CD4-positive, alpha-beta memory T cell (primary cell): ENCODE results near the gene RTP1. TPM values are rescaled to one million over a fixed set of nuclear protein-coding genes. Genes with fewer than 3 reads are reported as not detected.

Experiments used
- CTCF ChIA-PET: fragments of 350-600 bp; sonication (Branson Sonifier 250); formaldehyde crosslinking; loops from one replicate; lab custom pipeline; 2021; ENCODE audit warnings: inconsistent platforms; ENCODE audit not compliant: partially characterized antibody; lab: Charles Lee
- POLR2A ChIA-PET: fragments of 350-600 bp; sonication (Branson Sonifier 250); formaldehyde crosslinking; loops from one replicate; lab custom pipeline; 2021; ENCODE audit not compliant: partially characterized antibody; lab: Charles Lee
- DNase-seq, 5 donors: peaks; one replicate each; pipeline versions ENCODE4 v3.0.0 to v3.0.0-alpha.2; 2020 to 2022; ENCODE audit warnings: mixed read lengths in 1 of 5
- H3K27ac ChIP-seq: one replicate; pipeline ENCODE4 v1.7.0; 2013; ENCODE audit warnings: low read depth, low read length
- H3K27me3 ChIP-seq: 2 replicates; pipeline ENCODE4 v1.7.0; 2013; ENCODE audit warnings: mild to moderate bottlenecking, low read length, moderate library complexity; ENCODE audit not compliant: insufficient read depth
- H3K36me3 ChIP-seq: 2 replicates; pipeline ENCODE4 v1.7.0; 2013; ENCODE audit warnings: mild to moderate bottlenecking, low read length, moderate library complexity; ENCODE audit not compliant: insufficient read depth
- H3K4me1 ChIP-seq: 2 replicates; pipeline ENCODE4 v1.7.0; 2013; ENCODE audit warnings: mild to moderate bottlenecking, low read length, moderate library complexity; ENCODE audit not compliant: insufficient read depth
- H3K4me3 ChIP-seq, 2 donors: one replicate each; pipeline ENCODE4 v1.7.0; 2013; ENCODE audit warnings: low read length in 2 of 2, mild to moderate bottlenecking in 1 of 2
- H3K9me3 ChIP-seq, 2 donors: one replicate each; pipeline ENCODE4 v1.7.0; 2013; ENCODE audit warnings: low read length in 2 of 2, control low read depth in 1 of 2; ENCODE audit not compliant: control insufficient read depth in 1 of 2
- H3K27ac Mint-ChIP-seq, 7 donors: one replicate each; pipeline ENCODE4 v1.8.0; 2020 to 2021; ENCODE audit warnings: mixed read lengths in 7 of 7, mild to moderate bottlenecking in 6 of 7, inconsistent platforms in 3 of 7, moderate library complexity in 3 of 7
- H3K27me3 Mint-ChIP-seq, 2 donors: one replicate each; pipeline ENCODE4 v1.8.0; 2020 to 2021; ENCODE audit warnings: mixed read lengths in 2 of 2
- H3K36me3 Mint-ChIP-seq, 2 donors: one replicate each; pipeline ENCODE4 v1.8.0; 2020 to 2021; ENCODE audit warnings: mixed read lengths in 2 of 2, inconsistent platforms in 1 of 2, mild to moderate bottlenecking in 1 of 2
- H3K4me1 Mint-ChIP-seq, 4 donors: one replicate each; pipeline ENCODE4 v1.8.0; 2020 to 2021; ENCODE audit warnings: mixed read lengths in 4 of 4, mild to moderate bottlenecking in 1 of 4
- H3K4me3 Mint-ChIP-seq, 8 donors: one replicate each; pipeline ENCODE4 v1.8.0; 2020 to 2021; ENCODE audit warnings: mixed read lengths in 8 of 8, mild to moderate bottlenecking in 7 of 8, moderate library complexity in 6 of 8, inconsistent platforms in 3 of 8
- H3K9me3 Mint-ChIP-seq, 8 donors: one replicate each; pipeline ENCODE4 v1.8.0; 2020 to 2021; ENCODE audit warnings: mixed read lengths in 8 of 8, mild to moderate bottlenecking in 5 of 8, inconsistent platforms in 3 of 8, moderate library complexity in 1 of 8
- intact Hi-C: fragments of 100-400 bp; cut with micrococcal nuclease; formaldehyde crosslinking; loops from one replicate; pipeline ENCODE4 v1.15.1; 2023
- polyA plus RNA-seq, 2 donors: library from polyadenylated mRNA; unstranded; fragments of 300-500 nt; fragmentation: Illumina TruSeq; gene quantifications; one replicate each; pipeline ENCODE4 v1.2.3, GENCODE V29; 2021
- total RNA-seq, 2 experiments: library from RNA; stranded (reverse); gene quantifications; one replicate each; pipeline ENCODE4 v1.2.3, GENCODE V29; 2021

Gene RTP1
- total and polyA plus RNA-seq, 4 experiments from 2014 or later = not detected

- no peaks in the 10 kb centered on the region for H3K36me3 Mint-ChIP-seq
- CTCF ChIA-PET = no interaction called here
Measured at GRCh38 chr3:187213616-187214015, 16.3 kb downstream of the RTP1 start.

GRCh38 chr3:187215460-187215859 is 18.2 kb downstream of the RTP1 start:
- H3K4me1 Mint-ChIP-seq = no peaks in the 10 kb centered on the region
- Histone ChIP-seq H3K4me1 (no peaks in the 10 kb centered on the region), H3K27me3 (no peaks in the 10 kb centered on the region), H3K36me3 (no peaks in the 10 kb centered on the region), H3K27ac (no peak overlapping the region), H3K4me3 (no peak overlapping the region), H3K9me3 (no peaks in the 10 kb centered on the region)
- H3K36me3 Mint-ChIP-seq = no peaks in the 10 kb centered on the region
- POLR2A ChIA-PET = no interaction called here
- intact Hi-C loops = no loop called here
- no peak overlapping the region for H3K4me3 Mint-ChIP-seq
- H3K27ac Mint-ChIP-seq = no peak overlapping the region
- H3K27me3 Mint-ChIP-seq = peaks cover 5 to 6% of the 10 kb centered on the region in 2 donors
- CTCF ChIA-PET = interaction anchor here (0.7 kb wide), 1 partner anchor 8 kb away, joined by 3 read pairs; no protein-coding TSS in a partner anchor
- no peaks in the 10 kb centered on the region for H3K9me3 Mint-ChIP-seq
- no peak for DNase-seq

More at GRCh38 chr3:187213616-187214015, 16.3 kb downstream of the RTP1 start:
- Histone ChIP-seq H3K27me3 (no peaks in the 10 kb centered on the region), H3K36me3 (no peaks in the 10 kb centered on the region), H3K27ac (no peak overlapping the region), H3K9me3 (no peaks in the 10 kb centered on the region), H3K4me1 (no peaks in the 10 kb centered on the region), H3K4me3 (no peak overlapping the region)
- POLR2A ChIA-PET = no interaction called here
- H3K4me3 Mint-ChIP-seq = no peak overlapping the region
- no peaks in the 10 kb centered on the region for H3K4me1 Mint-ChIP-seq
- H3K27ac Mint-ChIP-seq = no peak overlapping the region
- intact Hi-C loops = no loop called here
- H3K9me3 Mint-ChIP-seq = no peaks in the 10 kb centered on the region
- no peak for DNase-seq
- peaks cover 3 to 5% of the 10 kb centered on the region in 2 donors for H3K27me3 Mint-ChIP-seq

- Mint-ChIP-seq H3K36me3 (no peaks in the 10 kb centered on the region), H3K4me3 (no peak overlapping the region), H3K27me3 (peaks cover 5 to 15% of the 10 kb centered on the region in 2 donors), H3K27ac (peak overlapping the region in 1 of 7 donors; percentile 59), H3K4me1 (no peaks in the 10 kb centered on the region), H3K9me3 (no peaks in the 10 kb centered on the region)
- no peaks in the 10 kb centered on the region for H3K9me3 ChIP-seq
- no peak for DNase-seq
- no peak overlapping the region for H3K27ac ChIP-seq
- ChIA-PET CTCF (interaction anchor here (0.9 to 3.1 kb wide), 6 partner anchors 8 to 456 kb away, joined by 3 to 15 read pairs (median 3); no protein-coding TSS in a partner anchor), POLR2A (no interaction called here)
- intact Hi-C loops = no loop called here
- no peak overlapping the region for H3K4me3 ChIP-seq
- no peaks in the 10 kb centered on the region for H3K4me1 ChIP-seq
- H3K36me3 ChIP-seq = no peaks in the 10 kb centered on the region
- no peaks in the 10 kb centered on the region for H3K27me3 ChIP-seq
Measured at GRCh38 chr3:187222801-187223200, 25.5 kb downstream of the RTP1 start.

GRCh38 chr3:187223799-187224198 is 26.5 kb downstream of the RTP1 start:
- peaks cover 3% of the 10 kb centered on the region for H3K27me3 ChIP-seq
- Mint-ChIP-seq H3K27ac (no peak overlapping the region), H3K4me1 (no peaks in the 10 kb centered on the region), H3K27me3 (peaks cover 8 to 13% of the 10 kb centered on the region in 2 donors), H3K36me3 (no peaks in the 10 kb centered on the region), H3K9me3 (no peaks in the 10 kb centered on the region), H3K4me3 (no peak overlapping the region)
- ChIA-PET POLR2A (no interaction called here), CTCF (interaction anchor here (0.7 to 3.1 kb wide), 5 partner anchors 9 to 515 kb away, joined by 3 to 15 read pairs (median 3); no protein-coding TSS in a partner anchor)
- no peak overlapping the region for H3K27ac ChIP-seq
- H3K4me1 ChIP-seq = no peaks in the 10 kb centered on the region
- no peaks in the 10 kb centered on the region for H3K9me3 ChIP-seq
- no peak for DNase-seq
- intact Hi-C loops = no loop called here
- H3K36me3 ChIP-seq = no peaks in the 10 kb centered on the region
- H3K4me3 ChIP-seq = no peak overlapping the region

GRCh38 chr3:187227658-187228258 is 30.5 kb downstream of the RTP1 start:
- CTCF ChIA-PET = no interaction called here
- no peaks in the 10 kb centered on the region for H3K36me3 ChIP-seq
- Mint-ChIP-seq H3K27me3 (peaks cover 10 to 20% of the 10 kb centered on the region in 2 donors), H3K27ac (no peak overlapping the region), H3K4me3 (no peak overlapping the region), H3K36me3 (no peaks in the 10 kb centered on the region), H3K4me1 (no peaks in the 10 kb centered on the region), H3K9me3 (no peaks in the 10 kb centered on the region)
- no peaks in the 10 kb centered on the region for H3K4me1 ChIP-seq
- intact Hi-C loops = no loop called here
- no peaks in the 10 kb centered on the region for H3K9me3 ChIP-seq
- H3K27ac ChIP-seq = no peak overlapping the region
- POLR2A ChIA-PET = no interaction called here
- no peak overlapping the region for H3K4me3 ChIP-seq
- DNase-seq = no peak
- H3K27me3 ChIP-seq = peaks cover 4% of the 10 kb centered on the region

- no peak for DNase-seq
- H3K4me3 Mint-ChIP-seq = no peak overlapping the region
- Histone ChIP-seq H3K36me3 (no peaks in the 10 kb centered on the region), H3K4me3 (no peak overlapping the region), H3K27ac (no peak overlapping the region), H3K9me3 (no peaks in the 10 kb centered on the region), H3K4me1 (no peaks in the 10 kb centered on the region), H3K27me3 (peaks cover 4% of the 10 kb centered on the region)
- CTCF ChIA-PET = no interaction called here
- H3K9me3 Mint-ChIP-seq = no peaks in the 10 kb centered on the region
- POLR2A ChIA-PET = no interaction called here
- H3K4me1 Mint-ChIP-seq = no peaks in the 10 kb centered on the region
- H3K27ac Mint-ChIP-seq = no peak overlapping the region
- peaks cover 10 to 20% of the 10 kb centered on the region in 2 donors for H3K27me3 Mint-ChIP-seq
- no peaks in the 10 kb centered on the region for H3K36me3 Mint-ChIP-seq
- intact Hi-C loops = no loop called here
Measured at GRCh38 chr3:187228740-187229139, 31.5 kb downstream of the RTP1 start.

- peaks cover 4% of the 10 kb centered on the region for H3K27me3 ChIP-seq
- Mint-ChIP-seq H3K36me3 (no peaks in the 10 kb centered on the region), H3K4me3 (no peak overlapping the region), H3K27ac (no peak overlapping the region), H3K4me1 (no peaks in the 10 kb centered on the region), H3K27me3 (peaks cover 10 to 20% of the 10 kb centered on the region in 2 donors), H3K9me3 (no peaks in the 10 kb centered on the region)
- no peak overlapping the region for H3K4me3 ChIP-seq
- POLR2A ChIA-PET = no interaction called here
- H3K4me1 ChIP-seq = no peaks in the 10 kb centered on the region
- intact Hi-C loops = no loop called here
- H3K36me3 ChIP-seq = no peaks in the 10 kb centered on the region
- DNase-seq = no peak
- H3K27ac ChIP-seq = no peak overlapping the region
- CTCF ChIA-PET = interaction anchor here (0.9 kb wide), 1 partner anchor 10 kb away, joined by 5 read pairs; no protein-coding TSS in a partner anchor
- no peaks in the 10 kb centered on the region for H3K9me3 ChIP-seq
Measured at GRCh38 chr3:187230011-187230410, 32.7 kb downstream of the RTP1 start.
